Fibroblast of lung (primary cell): Measurements from ENCODE around the gene NEMF. TPM values are rescaled to one million over a fixed set of nuclear protein-coding genes. Genes with fewer than 3 reads are reported as not detected.

Experiments
- DNase-seq, 2 donors: peaks; one replicate each; pipeline versions ENCODE4 v3.0.0 to v3.0.0-alpha.2; 2010; ENCODE audit warnings: low read depth in 2 of 2
- H2AFZ ChIP-seq: 2 replicates; pipeline ENCODE4 v1.5.1; 2012; ENCODE audit warnings: low read length, control low read depth, inconsistent platforms
- H3K27ac ChIP-seq: 2 replicates; pipeline ENCODE4 v1.5.1; 2011; ENCODE audit warnings: low read length, control low read depth; ENCODE audit not compliant: insufficient read depth
- H3K27me3 ChIP-seq: 2 replicates; pipeline ENCODE4 v1.5.1; 2011; ENCODE audit warnings: mild to moderate bottlenecking, low read length; ENCODE audit not compliant: control insufficient read depth, insufficient read depth
- H3K36me3 ChIP-seq: 2 replicates; pipeline ENCODE4 v1.5.1; 2011; ENCODE audit warnings: low read length; ENCODE audit not compliant: control insufficient read depth, insufficient read depth
- H3K4me1 ChIP-seq: 2 replicates; pipeline ENCODE4 v1.5.1; 2011; ENCODE audit warnings: low read length; ENCODE audit not compliant: control insufficient read depth, insufficient read depth; ENCODE audit errors: extremely low read depth
- H3K4me2 ChIP-seq: 2 replicates; pipeline ENCODE4 v1.5.1; 2011; ENCODE audit warnings: low read length, control low read depth; ENCODE audit not compliant: insufficient read depth; ENCODE audit errors: extremely low read depth
- H3K4me3 ChIP-seq, 4 experiments: fragments of 200-600 bp in 1 of 4; sonication (generic) in 1 of 4; replicated peaks in 1 of 4; 2 replicates each; pipeline ENCODE4 v1.5.1; 2011 to 2016; ENCODE audit warnings: low read length in 4 of 4, low read depth in 3 of 4, mild to moderate bottlenecking in 3 of 4, control low read depth in 2 of 4, inconsistent platforms in 1 of 4, mixed read lengths in 1 of 4; ENCODE audit not compliant: insufficient read depth in 1 of 4; ENCODE audit errors: control extremely low read depth in 1 of 4
- H3K79me2 ChIP-seq: 2 replicates; pipeline ENCODE4 v1.5.1; 2012; ENCODE audit warnings: mild to moderate bottlenecking, low read length, inconsistent platforms; ENCODE audit not compliant: control insufficient read depth, insufficient read depth
- H3K9ac ChIP-seq: 2 replicates; pipeline ENCODE4 v1.5.1; 2011; ENCODE audit warnings: mild to moderate bottlenecking, low read length, control low read depth; ENCODE audit not compliant: insufficient read depth
- H3K9me3 ChIP-seq: 2 replicates; pipeline ENCODE4 v1.5.1; 2012; ENCODE audit warnings: low read depth, low read length; ENCODE audit not compliant: control insufficient read depth, insufficient read depth
- H4K20me1 ChIP-seq: 2 replicates; pipeline ENCODE4 v1.5.1; 2011; ENCODE audit warnings: low read length; ENCODE audit not compliant: control insufficient read depth, insufficient read depth; ENCODE audit errors: extremely low read depth
- EZH2 ChIP-seq: IDR thresholded peaks from 2 replicates; pipeline ENCODE4 v1.5.1; 2012; ENCODE audit warnings: low read length, control low read depth, mild to moderate bottlenecking; ENCODE audit errors: missing control alignments
- polyA plus RNA-seq, 2 donors: library from polyadenylated mRNA; depleted of rRNA in 1 of 2; stranded (reverse) in 1 of 2; unstranded in 1 of 2; fragments of >200 nt; gene quantifications; 2 replicates each; pipeline ENCODE4 v1.2.1, GENCODE V29; 2011 to 2012; ENCODE audit warnings: missing spikeins in 1 of 2
- total RNA-seq: library from RNA; depleted of rRNA; stranded (reverse); fragments of >200 nt; gene quantifications from 2 replicates; pipeline ENCODE4 v1.2.1, GENCODE V29; 2014
- TF ChIP-seq, protein P1 (sequence below), 2 donors: IDR thresholded peaks in 1 of 2; conservative IDR thresholded peaks in 1 of 2; 1 replicate in 1 of 2; 2 replicates in 1 of 2; pipeline ENCODE4 v1.5.1; 2011 to 2012; ENCODE audit warnings: low read length in 2 of 2, control low read depth in 1 of 2, inconsistent platforms in 1 of 2, low read depth in 1 of 2, mild to moderate bottlenecking in 1 of 2

NEMF gene
- total and polyA plus RNA-seq, 2 donors (not counting 1 experiment from before 2014, with no cell fraction given), result 39.5 to 68.9 TPM

GRCh38 chr14:49768301-49769121 lies 84.1 kb downstream of the NEMF start:
- Histone ChIP-seq H3K4me1 (peaks cover 9% of the 10 kb centered on the region), H3K36me3 (no peaks in the 10 kb centered on the region), H3K4me2 (peak overlapping the region; percentile 86), H2AFZ (peak overlapping the region; percentile 61), H3K79me2 (peaks cover 26% of the 10 kb centered on the region), H3K27ac (peak overlapping the region; percentile 94), H3K9ac (peak overlapping the region; percentile 88), H3K27me3 (no peaks in the 10 kb centered on the region), H4K20me1 (no peaks in the 10 kb centered on the region), H3K4me3 (peak overlapping the region; percentile 72 to 97 (median 83)), H3K9me3 (no peaks in the 10 kb centered on the region)
- TF ChIP-seq, protein P1, sequence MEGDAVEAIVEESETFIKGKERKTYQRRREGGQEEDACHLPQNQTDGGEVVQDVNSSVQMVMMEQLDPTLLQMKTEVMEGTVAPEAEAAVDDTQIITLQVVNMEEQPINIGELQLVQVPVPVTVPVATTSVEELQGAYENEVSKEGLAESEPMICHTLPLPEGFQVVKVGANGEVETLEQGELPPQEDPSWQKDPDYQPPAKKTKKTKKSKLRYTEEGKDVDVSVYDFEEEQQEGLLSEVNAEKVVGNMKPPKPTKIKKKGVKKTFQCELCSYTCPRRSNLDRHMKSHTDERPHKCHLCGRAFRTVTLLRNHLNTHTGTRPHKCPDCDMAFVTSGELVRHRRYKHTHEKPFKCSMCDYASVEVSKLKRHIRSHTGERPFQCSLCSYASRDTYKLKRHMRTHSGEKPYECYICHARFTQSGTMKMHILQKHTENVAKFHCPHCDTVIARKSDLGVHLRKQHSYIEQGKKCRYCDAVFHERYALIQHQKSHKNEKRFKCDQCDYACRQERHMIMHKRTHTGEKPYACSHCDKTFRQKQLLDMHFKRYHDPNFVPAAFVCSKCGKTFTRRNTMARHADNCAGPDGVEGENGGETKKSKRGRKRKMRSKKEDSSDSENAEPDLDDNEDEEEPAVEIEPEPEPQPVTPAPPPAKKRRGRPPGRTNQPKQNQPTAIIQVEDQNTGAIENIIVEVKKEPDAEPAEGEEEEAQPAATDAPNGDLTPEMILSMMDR (conservative IDR thresholded peaks at IDR 0.05 in 1 of 2, IDR thresholded peaks at IDR 0.05 in 1 of 2; ENCODE audit: low read depth in 1 of 2, low read length in 2 of 2), result no peak
- TF ChIP-seq EZH2, result no peak
- DNase-seq, result peak; percentile 67 to 77

DNA sequence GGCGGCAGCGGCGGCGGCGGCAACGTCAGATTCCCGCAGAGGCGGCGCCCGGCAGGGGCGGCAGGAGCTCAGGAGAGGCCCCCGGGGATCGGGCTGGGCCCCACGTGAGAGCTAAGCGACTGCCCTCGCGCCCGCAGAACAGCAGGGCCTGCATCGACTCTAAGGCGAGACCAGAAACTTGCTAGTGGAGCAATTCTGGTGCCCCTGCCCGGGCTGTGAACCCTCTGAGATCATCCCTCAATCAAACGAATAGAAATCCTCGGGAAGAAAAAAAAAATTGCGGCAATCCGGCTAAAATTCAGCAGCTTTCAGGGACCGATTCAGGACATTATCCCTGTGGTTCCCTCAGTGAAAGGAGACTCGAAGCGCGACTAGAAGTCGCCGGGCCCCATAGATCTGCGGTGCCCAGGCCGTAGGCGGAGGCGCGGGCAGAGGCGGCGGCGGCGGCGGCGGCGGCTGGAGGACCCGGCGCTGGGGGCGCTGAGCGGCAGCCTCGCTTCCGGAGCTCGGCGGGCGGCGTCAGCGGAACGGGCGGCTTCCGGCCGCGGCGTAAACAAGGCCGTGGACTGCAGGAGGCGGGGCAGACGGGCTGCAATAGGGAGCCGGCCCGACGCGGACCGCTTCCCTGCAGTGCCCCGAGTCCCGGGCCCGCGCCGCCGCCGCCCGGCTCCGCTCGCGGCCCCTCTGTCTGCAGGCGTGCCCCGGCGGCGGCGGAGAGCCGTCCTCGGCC lies 84.9 kb downstream of the NEMF start, which contains the start of gene KLHDC2:
KLHDC2 (plus strand) TSS at position 583 of the 730 bp plus-strand sequence. CDS start 316 bp downstream, outside the sequence.
- peaks cover 26% of the 10 kb centered on the region for H3K79me2 ChIP-seq
- H3K27ac ChIP-seq, result peak within 1 kb of the TSS; percentile 94
- H2AFZ ChIP-seq, result peak within 1 kb of the TSS; percentile 85
- H3K4me3 ChIP-seq, result peak within 1 kb of the TSS; percentile 72 to 97 (median 83)
- H4K20me1 ChIP-seq, result no peaks in the 10 kb centered on the region
- H3K9ac ChIP-seq, result peak within 1 kb of the TSS; percentile 88
- TF ChIP-seq EZH2, result no peak
- TF ChIP-seq, protein P1 (conservative IDR thresholded peaks at IDR 0.05 in 1 of 2, IDR thresholded peaks at IDR 0.05 in 1 of 2; ENCODE audit: low read depth in 1 of 2, low read length in 2 of 2), result no peak
- peak; percentile 87 to 91 for DNase-seq
- peak within 1 kb of the TSS; percentile 93 for H3K4me2 ChIP-seq
- no peaks in the 10 kb centered on the region for H3K36me3 ChIP-seq
- no peaks in the 10 kb centered on the region for H3K27me3 ChIP-seq
- no peaks in the 10 kb centered on the region for H3K9me3 ChIP-seq
- peaks cover 9% of the 10 kb centered on the region for H3K4me1 ChIP-seq

- H3K36me3 ChIP-seq, result no peaks in the 10 kb centered on the region
- no peaks in the 10 kb centered on the region for H4K20me1 ChIP-seq
- no peaks in the 10 kb centered on the region for H3K9me3 ChIP-seq
- H3K4me2 ChIP-seq, result peak overlapping the region; percentile 93
- H2AFZ ChIP-seq, result peak overlapping the region; percentile 85
- no peak for DNase-seq
- H3K4me1 ChIP-seq, result peaks cover 9% of the 10 kb centered on the region
- H3K79me2 ChIP-seq, result peaks cover 26% of the 10 kb centered on the region
- H3K27ac ChIP-seq, result peak overlapping the region; percentile 94
- H3K4me3 ChIP-seq, result peak overlapping the region; percentile 52 to 69 (median 64)
- peak overlapping the region; percentile 77 for H3K9ac ChIP-seq
- TF ChIP-seq, protein P1 (conservative IDR thresholded peaks at IDR 0.05 in 1 of 2, IDR thresholded peaks at IDR 0.05 in 1 of 2; ENCODE audit: low read depth in 1 of 2, low read length in 2 of 2), result no peak
- TF ChIP-seq EZH2, result no peak
- H3K27me3 ChIP-seq, result no peaks in the 10 kb centered on the region
Observed at GRCh38 chr14:49767270-49767570, 85.4 kb downstream of the NEMF start.
